Neural cell (in vitro differentiated cells): ENCODE measurements around the gene SH3PXD2B. TPM values are rescaled to one million over a fixed set of nuclear protein-coding genes. Genes with fewer than 3 reads are reported as not detected.

Experiments
- H2AFZ ChIP-seq: fragments of 200-600, 300-800 bp; sonication (generic), shearing (Covaris generic); 2 replicates; pipeline ENCODE4 v1.6.0; 2014; ENCODE audit warnings: low read depth, mild to moderate bottlenecking, antibody characterized with exemption, low read length, moderate library complexity
- H3F3A ChIP-seq: fragments of 200-600 bp; shearing (Covaris generic); 2 replicates; pipeline ENCODE4 v1.6.1; 2016; ENCODE audit warnings: mild to moderate bottlenecking, moderate library complexity, mixed read lengths, antibody characterized with exemption, low read length; ENCODE audit not compliant: insufficient read depth, poor library complexity, severe bottlenecking
- H3K27ac ChIP-seq: fragments of 200-600, 300-800 bp; sonication (generic), shearing (Covaris generic); 2 replicates; pipeline ENCODE4 v1.5.1; 2014; ENCODE audit warnings: mild to moderate bottlenecking, low read length, moderate library complexity
- H3K27me3 ChIP-seq: fragments of 300-800, 200-600 bp; sonication (generic), shearing (Covaris generic); 2 replicates; pipeline ENCODE4 v1.6.0; 2014; ENCODE audit warnings: mild to moderate bottlenecking, low read depth, low read length, moderate library complexity; ENCODE audit not compliant: insufficient read depth
- H3K36me3 ChIP-seq: fragments of 300-800, 200-600 bp; sonication (generic), shearing (Covaris generic); 2 replicates; pipeline ENCODE4 v1.5.1; 2014; ENCODE audit warnings: mild to moderate bottlenecking, antibody characterized with exemption, low read length, moderate library complexity; ENCODE audit not compliant: insufficient read depth
- H3K4me2 ChIP-seq: fragments of 300-800, 200-600 bp; sonication (generic), shearing (Covaris generic); 2 replicates; pipeline ENCODE4 v1.6.0; 2014; ENCODE audit warnings: mild to moderate bottlenecking, low read length
- H3K4me3 ChIP-seq: fragments of 300-800, 200-600 bp; sonication (generic), shearing (Covaris generic); 2 replicates; pipeline ENCODE4 v1.5.1; 2014; ENCODE audit warnings: mild to moderate bottlenecking, low read length, moderate library complexity
- H3K79me2 ChIP-seq: fragments of 200-600 bp; shearing (Covaris generic); replicated peaks from 2 replicates; pipeline ENCODE4 v1.6.0; 2014; ENCODE audit warnings: mild to moderate bottlenecking, low read length, moderate library complexity; ENCODE audit not compliant: insufficient read depth
- H3K9ac ChIP-seq: fragments of 300-800, 200-600 bp; sonication (generic), shearing (Covaris generic); 2 replicates; pipeline ENCODE4 v1.6.1; 2016; ENCODE audit warnings: mild to moderate bottlenecking, low read length, mixed read lengths
- H3K9me2 ChIP-seq: fragments of 200-600 bp; shearing (Covaris generic); 2 replicates; pipeline ENCODE4 v1.6.1; 2016; ENCODE audit warnings: mild to moderate bottlenecking, low read length, mixed read lengths; ENCODE audit not compliant: insufficient read depth
- H3K9me3 ChIP-seq: fragments of 200-600, 300-800 bp; sonication (generic), shearing (Covaris generic); 2 replicates; pipeline ENCODE4 v1.6.1; 2016; ENCODE audit warnings: mild to moderate bottlenecking, mixed run types, low read length, moderate library complexity, mixed read lengths
- H4K20me1 ChIP-seq: fragments of 200-600 bp; shearing (Covaris generic); 2 replicates; pipeline ENCODE4 v1.6.1; 2016; ENCODE audit warnings: mild to moderate bottlenecking, mixed run types; ENCODE audit not compliant: insufficient read depth
- EP300 ChIP-seq: fragments of 450-650 bp; conservative IDR thresholded peaks from 2 replicates; pipeline ENCODE4 v1.6.1; 2014; ENCODE audit warnings: antibody characterized with exemption, mild to moderate bottlenecking, moderate library complexity; ENCODE audit not compliant: poor library complexity, severe bottlenecking
- EZH2 ChIP-seq: fragments of 200-600, 300-800 bp; shearing (Covaris generic), sonication (generic); IDR thresholded peaks from 2 replicates; pipeline ENCODE4 v1.6.1; 2014; ENCODE audit warnings: antibody characterized with exemption, low read length, borderline replicate concordance, mild to moderate bottlenecking; ENCODE audit not compliant: insufficient read depth, poor library complexity, severe bottlenecking
- MXI1 ChIP-seq: fragments of 450-650 bp; conservative IDR thresholded peaks from 2 replicates; pipeline ENCODE4 v1.6.1; 2014; ENCODE audit warnings: antibody characterized with exemption, mild to moderate bottlenecking; ENCODE audit not compliant: poor library complexity, severe bottlenecking
- POLR2AphosphoS5 ChIP-seq: IDR thresholded peaks from 2 replicates; pipeline ENCODE4 v1.6.1; 2012
- RAD21 ChIP-seq: fragments of 450-650 bp; conservative IDR thresholded peaks from 2 replicates; pipeline ENCODE4 v1.6.1; 2014; ENCODE audit warnings: antibody characterized with exemption, mild to moderate bottlenecking, moderate library complexity
- REST ChIP-seq: IDR thresholded peaks from 2 replicates; pipeline ENCODE4 v1.6.1; 2012; ENCODE audit warnings: borderline replicate concordance
- SMC3 ChIP-seq: fragments of 450-650 bp; conservative IDR thresholded peaks from 2 replicates; pipeline ENCODE4 v1.6.1; 2014; ENCODE audit warnings: antibody characterized with exemption, mild to moderate bottlenecking, moderate library complexity; ENCODE audit not compliant: poor library complexity
- TAF1 ChIP-seq: IDR thresholded peaks from 2 replicates; pipeline ENCODE4 v1.6.1; 2012; ENCODE audit warnings: low read depth
- polyA plus RNA-seq: library from polyadenylated mRNA; depleted of rRNA; stranded (reverse); fragments of >200 nt; gene quantifications from 2 replicates; pipeline ENCODE4 v1.2.3, GENCODE V29; 2014
- TF ChIP-seq, protein P1 (sequence below): fragments of 450-650 bp; IDR thresholded peaks from 2 replicates; pipeline ENCODE4 v1.5.1; 2014; ENCODE audit warnings: antibody characterized with exemption, mild to moderate bottlenecking, moderate library complexity; ENCODE audit not compliant: poor library complexity, severe bottlenecking

The SH3PXD2B gene
- polyA plus RNA-seq, 1 donor from 2014 or later: 11.7 TPM

DNA sequence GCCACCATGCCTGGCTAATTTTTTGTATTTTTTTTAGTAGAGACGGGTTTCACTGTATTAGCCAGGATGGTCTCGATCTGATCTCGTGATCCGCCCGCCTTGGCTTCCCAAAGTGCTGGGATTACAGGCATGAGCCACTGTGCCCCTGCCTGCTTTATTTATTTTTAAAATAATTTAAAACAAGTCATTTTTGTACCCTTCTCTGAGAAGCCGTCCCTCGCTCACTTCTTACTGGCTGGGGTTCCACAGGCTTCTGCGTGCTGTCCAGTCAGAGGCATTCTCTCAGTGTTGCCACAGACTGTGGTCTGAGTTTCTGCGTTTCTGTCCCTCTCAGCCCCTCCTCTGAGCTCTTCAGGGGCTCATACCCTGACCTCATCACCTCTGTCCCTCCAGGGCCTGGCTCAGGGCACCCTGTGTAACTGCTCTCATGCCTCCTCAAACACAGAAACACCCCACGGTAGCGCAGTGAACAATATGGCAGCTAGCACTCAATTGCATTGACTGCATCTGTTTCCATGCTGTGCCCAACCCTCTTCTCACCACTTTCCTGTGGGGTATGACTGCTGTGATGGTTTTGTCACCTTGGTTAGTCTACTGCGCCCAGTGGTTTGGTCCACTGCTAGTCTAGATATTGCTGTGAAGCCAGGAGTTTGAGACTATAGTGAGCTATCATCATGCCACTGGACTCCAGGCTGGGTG, 44.3 kb upstream of the SH3PXD2B start:
- H3K4me3 ChIP-seq: no peak overlapping the region
- H3K27ac ChIP-seq: no peak overlapping the region
- no peaks in the 10 kb centered on the region for H4K20me1 ChIP-seq
- no peaks in the 10 kb centered on the region for H3F3A ChIP-seq
- H3K79me2 ChIP-seq: no peaks in the 10 kb centered on the region
- H3K27me3 ChIP-seq: no peaks in the 10 kb centered on the region
- no peaks in the 10 kb centered on the region for H3K9me3 ChIP-seq
- no peak overlapping the region for H3K4me2 ChIP-seq
- H2AFZ ChIP-seq: no peak overlapping the region
- H3K9me2 ChIP-seq: no peaks in the 10 kb centered on the region
- TF ChIP-seq EZH2: no peak
- no peak for TF ChIP-seq SMC3
- TF ChIP-seq MXI1: no peak
- TF ChIP-seq REST: no peak
- TF ChIP-seq, protein P1, sequence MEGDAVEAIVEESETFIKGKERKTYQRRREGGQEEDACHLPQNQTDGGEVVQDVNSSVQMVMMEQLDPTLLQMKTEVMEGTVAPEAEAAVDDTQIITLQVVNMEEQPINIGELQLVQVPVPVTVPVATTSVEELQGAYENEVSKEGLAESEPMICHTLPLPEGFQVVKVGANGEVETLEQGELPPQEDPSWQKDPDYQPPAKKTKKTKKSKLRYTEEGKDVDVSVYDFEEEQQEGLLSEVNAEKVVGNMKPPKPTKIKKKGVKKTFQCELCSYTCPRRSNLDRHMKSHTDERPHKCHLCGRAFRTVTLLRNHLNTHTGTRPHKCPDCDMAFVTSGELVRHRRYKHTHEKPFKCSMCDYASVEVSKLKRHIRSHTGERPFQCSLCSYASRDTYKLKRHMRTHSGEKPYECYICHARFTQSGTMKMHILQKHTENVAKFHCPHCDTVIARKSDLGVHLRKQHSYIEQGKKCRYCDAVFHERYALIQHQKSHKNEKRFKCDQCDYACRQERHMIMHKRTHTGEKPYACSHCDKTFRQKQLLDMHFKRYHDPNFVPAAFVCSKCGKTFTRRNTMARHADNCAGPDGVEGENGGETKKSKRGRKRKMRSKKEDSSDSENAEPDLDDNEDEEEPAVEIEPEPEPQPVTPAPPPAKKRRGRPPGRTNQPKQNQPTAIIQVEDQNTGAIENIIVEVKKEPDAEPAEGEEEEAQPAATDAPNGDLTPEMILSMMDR: no peak
- TF ChIP-seq TAF1: no peak
- TF ChIP-seq RAD21: no peak
- no peak for TF ChIP-seq POLR2AphosphoS5
- TF ChIP-seq EP300: no peak
- H3K36me3 ChIP-seq: no peaks in the 10 kb centered on the region
- no peak overlapping the region for H3K9ac ChIP-seq

DNA sequence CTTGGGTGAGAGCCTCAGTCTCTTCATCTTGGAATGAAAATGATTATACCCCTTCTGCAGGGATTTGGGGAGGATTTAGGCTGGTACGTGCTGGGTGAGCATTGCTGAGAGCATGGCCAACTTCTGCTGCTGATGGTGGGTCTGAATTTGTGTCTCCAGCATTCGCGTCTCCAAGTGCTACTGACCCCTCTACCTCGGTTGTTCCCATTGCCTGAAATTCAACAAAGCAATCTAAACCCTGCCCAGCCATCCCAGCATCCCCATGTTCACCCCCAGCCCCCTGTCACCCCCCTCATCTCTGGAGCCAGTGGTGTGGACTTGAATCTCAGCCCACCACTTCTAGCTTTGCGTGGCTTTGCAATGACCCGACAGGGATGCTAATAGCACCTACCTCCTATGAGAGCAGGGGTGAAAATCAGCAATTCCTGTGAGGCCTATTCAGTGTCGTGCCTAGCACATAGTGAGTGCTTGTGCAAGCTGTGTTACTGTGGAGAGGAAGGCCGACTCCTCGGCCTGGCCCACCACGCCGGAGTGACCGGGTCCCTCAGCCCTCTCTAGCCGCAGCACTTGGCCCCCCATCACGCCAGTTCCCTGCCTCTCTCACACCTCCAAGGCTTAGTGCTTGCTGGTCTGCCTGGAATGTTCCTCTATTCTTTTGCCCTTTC, 43.4 kb upstream of the SH3PXD2B start:
- no peak for TF ChIP-seq MXI1
- TF ChIP-seq TAF1: no peak
- TF ChIP-seq REST: no peak
- TF ChIP-seq SMC3: no peak
- TF ChIP-seq RAD21: no peak
- TF ChIP-seq, protein P1: no peak
- no peak for TF ChIP-seq POLR2AphosphoS5
- no peak for TF ChIP-seq EP300
- TF ChIP-seq EZH2: no peak
- no peak overlapping the region for H3K4me3 ChIP-seq
- no peaks in the 10 kb centered on the region for H3K9me2 ChIP-seq
- H3K9ac ChIP-seq: no peak overlapping the region
- no peak overlapping the region for H3K27ac ChIP-seq
- no peaks in the 10 kb centered on the region for H3K9me3 ChIP-seq
- H3K27me3 ChIP-seq: no peaks in the 10 kb centered on the region
- no peaks in the 10 kb centered on the region for H3K79me2 ChIP-seq
- H2AFZ ChIP-seq: no peak overlapping the region
- H3K4me2 ChIP-seq: no peak overlapping the region
- H3F3A ChIP-seq: no peaks in the 10 kb centered on the region
- H3K36me3 ChIP-seq: no peaks in the 10 kb centered on the region
- H4K20me1 ChIP-seq: no peaks in the 10 kb centered on the region
